GM19043 (cell line): ENCODE measurements around the gene ANTKMT.

ENCODE experiments used
- ATAC-seq: cut with Tn5 transposase; IDR thresholded peaks from one replicate; pipeline ENCODE4 v1.9.1; 2021; ENCODE audit warnings: low read depth; ENCODE audit not compliant: unreplicated experiment

Gene ANTKMT, protein sequence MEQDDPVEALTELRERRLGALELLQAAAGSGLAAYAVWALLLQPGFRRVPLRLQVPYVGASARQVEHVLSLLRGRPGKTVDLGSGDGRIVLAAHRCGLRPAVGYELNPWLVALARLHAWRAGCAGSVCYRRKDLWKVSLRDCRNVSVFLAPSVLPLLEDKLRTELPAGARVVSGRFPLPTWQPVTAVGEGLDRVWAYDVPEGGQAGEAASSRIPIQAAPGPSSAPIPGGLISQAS

DNA sequence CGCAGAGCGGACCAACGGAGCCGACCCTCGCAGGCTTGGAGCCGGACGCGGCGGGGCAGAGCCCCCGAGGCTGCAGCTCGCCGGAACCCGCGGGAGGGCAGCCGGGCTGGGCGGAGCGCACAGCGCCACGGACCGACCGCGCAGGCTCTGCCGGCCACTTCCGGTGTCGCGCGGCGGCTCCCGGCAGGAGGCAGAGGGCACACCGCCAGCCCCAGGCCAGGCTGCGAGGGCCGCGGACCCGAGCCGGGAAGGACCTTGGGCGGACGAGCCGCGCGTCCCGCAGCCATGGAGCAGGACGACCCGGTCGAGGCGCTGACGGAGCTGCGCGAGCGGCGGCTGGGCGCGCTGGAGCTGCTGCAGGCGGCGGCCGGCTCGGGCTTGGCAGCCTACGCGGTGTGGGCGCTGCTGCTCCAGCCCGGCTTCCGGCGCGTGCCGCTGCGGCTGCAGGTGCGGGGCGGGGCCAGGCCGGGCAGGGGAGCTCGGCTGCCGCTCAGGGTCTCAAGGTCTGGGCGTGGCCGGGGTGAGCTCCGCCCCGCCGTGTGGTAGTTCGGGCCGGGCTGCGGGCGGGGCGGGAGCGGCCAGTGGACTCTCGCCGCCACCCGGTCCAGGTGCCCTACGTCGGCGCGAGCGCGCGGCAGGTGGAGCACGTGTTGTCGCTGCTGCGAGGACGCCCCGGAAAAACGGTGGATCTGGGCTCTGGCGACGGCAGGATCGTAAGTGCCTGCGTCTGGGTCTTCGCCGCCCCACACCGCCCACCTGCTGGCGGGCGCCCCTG, at the start of gene ANTKMT:
Gene ANTKMT, plus strand, starts transcription at position 157 of the 775 bp plus-strand sequence. Its CDS starts 129 bp downstream, at position 286.
- ATAC-seq = no peak

DNA sequence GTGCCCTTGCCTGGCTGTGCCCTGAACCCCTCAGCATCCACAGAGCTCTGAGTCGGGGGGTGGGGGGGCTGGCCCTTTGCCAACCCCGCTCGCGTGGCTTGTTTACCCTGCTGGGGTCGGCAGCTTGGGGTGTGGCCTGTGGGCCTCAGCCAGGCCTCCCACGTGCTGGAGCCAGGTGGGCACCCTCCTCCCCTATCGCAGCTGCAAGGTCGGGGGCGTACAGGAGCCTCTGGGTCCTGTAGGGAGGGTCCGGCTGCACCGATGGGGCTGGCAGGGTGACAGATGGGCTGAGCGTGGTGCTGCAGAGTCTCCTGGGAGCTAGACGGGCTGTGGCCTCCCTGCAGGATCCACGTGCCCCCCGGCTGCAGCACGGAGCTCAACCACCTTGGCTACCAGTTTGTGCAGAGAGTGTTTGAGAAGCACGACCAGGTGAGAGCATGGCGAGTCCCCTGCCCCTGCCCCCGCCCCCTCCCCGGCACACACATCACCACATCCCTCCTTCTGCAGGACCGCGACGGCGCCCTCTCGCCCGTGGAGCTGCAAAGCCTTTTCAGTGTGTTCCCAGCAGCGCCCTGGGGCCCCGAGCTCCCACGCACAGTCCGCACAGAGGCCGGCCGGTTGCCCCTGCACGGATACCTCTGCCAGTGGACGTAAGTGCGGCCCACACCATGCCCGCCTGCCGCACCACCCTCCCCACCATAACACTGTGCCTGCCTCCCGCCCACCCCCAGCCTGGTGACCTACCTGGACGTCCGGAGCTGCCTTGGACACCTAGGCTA, 49.4 kb upstream of the ANTKMT start:
- ATAC-seq = no peak

- no peak for ATAC-seq
These were observed 48.6 kb upstream of the ANTKMT start for GRCh38 chr16:672371-672770.

GRCh38 chr16:672851-673250, 48.1 kb upstream of the ANTKMT start:
- no peak for ATAC-seq

DNA sequence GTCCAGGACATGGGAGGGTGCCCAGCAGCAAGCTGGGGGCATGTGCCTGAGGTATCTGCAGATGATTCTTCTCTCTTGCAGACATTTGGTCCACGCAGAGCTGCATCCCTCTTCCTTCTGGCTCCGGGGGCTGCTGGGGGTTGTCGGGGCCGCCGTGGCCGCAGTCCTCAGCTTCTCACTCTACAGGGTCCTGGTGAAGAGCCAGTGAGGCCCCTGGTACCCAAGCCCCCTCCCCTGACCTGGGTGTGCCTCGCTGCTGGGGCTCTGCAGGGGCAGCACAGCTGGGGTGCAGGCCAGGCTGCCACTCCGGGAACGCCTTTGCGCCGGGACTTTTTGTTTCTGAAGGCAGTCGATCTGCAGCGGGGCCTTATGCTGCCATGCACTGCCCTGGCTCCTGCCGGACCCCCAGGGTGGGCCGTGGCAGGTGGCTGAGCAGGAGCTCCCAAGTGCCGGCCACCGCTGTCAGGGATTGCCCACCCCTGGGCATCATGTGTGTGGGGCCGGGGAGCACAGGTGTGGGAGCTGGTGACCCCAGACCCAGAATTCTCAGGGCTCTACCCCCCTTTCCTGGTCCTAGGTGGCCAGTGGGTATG, 47.5 kb upstream of the ANTKMT start:
- ATAC-seq = no peak

DNA sequence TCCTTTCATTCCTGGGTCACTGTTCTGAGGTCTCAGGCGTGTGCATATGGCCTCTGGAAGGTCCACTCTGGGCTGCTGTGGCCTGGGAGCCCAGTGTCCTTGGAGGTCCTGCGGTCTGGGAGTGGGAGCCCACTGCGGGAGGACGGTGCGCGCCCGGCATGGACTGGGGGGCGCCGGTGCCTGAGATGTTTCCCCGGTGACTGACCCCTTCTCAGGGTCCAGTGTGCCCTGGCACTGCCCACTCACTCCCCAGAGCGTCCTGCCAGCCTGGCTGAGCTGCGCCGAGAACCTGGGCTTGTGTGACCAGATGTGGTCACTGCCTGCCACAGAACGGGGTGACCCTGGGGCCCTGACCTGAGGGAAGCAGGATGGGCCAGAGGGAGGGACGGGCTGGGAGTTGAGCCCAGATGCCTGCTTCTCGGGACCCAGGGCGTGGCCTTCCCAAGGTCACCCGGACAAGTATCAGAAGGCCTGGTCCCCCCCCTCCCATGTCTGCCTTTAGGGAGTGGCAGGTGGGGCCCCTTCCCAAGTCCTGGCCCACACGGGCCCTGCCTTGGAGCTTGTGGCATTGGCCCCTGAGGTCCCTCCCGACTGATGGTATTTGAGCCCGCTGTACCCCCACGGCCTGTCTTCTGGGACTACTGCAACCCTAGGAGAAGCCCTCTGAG, 46.6 kb upstream of the ANTKMT start:
- no peak for ATAC-seq

- no peak for ATAC-seq
These were observed 45.7 kb upstream of the ANTKMT start, which contains the start of gene RHBDL1 for GRCh38 chr16:674968-675883. Gene RHBDL1 (plus strand): TSS chr16:675671. CDS start chr16:675791, 120 bp downstream.

DNA sequence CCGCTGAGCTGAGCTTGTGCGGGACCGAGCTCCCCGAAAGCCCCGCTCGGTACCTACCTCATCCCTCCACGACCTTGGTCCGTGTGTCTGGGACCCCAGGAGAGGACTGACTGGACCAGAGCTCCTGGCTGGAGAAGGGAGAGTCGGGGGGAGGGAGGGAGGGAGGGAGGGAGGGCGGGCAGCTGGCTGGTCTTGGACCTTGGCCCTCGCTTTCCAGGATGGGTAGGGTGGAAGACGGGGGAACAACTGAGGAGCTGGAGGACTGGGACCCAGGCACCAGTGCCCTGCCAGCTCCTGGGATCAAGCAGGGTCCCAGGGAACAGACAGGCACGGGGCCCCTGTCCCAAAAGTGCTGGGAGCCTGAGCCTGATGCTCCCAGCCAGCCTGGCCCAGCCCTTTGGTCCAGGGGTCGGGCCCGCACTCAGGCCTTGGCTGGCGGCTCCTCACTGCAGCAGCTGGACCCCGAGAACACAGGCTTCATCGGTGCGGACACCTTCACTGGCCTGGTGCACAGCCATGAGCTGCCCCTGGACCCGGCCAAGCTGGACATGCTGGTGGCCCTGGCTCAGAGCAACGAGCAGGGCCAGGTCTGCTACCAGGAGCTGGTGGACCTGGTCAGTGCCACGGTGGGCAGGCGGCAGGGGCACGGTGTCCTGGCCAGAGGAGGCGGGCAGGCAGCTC, 44.9 kb upstream of the ANTKMT start:
- no peak for ATAC-seq

GRCh38 chr16:676565-676902, 44.4 kb upstream of the ANTKMT start:
- ATAC-seq = no peak

- ATAC-seq = no peak
These were observed 44.0 kb upstream of the ANTKMT start for GRCh38 chr16:676913-677312.

DNA sequence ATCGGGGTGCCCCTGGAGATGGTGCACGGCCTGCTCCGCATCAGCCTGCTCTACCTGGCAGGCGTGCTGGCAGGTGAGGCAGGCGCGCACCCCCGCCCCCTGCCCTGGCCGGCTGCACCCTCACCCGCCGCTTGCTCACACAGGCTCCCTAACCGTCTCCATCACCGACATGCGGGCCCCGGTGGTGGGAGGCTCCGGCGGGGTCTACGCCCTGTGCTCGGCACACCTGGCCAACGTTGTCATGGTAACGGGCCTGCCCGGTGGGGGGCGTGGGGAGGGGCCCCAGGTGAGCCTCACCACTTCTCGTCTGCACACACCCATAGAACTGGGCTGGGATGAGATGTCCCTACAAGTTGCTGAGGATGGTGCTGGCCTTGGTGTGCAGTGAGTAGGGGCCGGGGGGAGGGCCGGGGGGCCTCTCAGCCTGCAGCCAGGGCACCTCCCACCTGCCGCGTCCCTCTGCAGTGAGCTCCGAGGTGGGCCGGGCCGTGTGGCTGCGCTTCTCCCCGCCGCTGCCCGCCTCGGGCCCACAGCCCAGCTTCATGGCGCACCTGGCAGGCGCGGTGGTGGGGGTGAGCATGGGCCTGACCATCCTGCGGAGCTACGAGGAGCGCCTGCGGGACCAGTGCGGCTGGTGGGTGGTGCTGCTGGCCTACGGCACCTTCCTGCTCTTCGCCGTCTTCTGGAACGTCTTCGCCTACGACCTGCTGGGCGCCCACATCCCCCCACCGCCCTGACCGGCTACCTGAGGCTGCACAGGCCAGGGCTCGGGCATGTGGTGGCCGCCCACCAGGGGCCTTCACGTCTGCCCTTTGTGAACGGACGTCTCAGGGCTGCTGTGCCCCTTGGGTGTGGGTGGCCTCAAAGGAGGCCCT, 43.4 kb upstream of the ANTKMT start:
- ATAC-seq = no peak

- no peak for ATAC-seq
These were observed 42.6 kb upstream of the ANTKMT start for GRCh38 chr16:678209-678857.

GRCh38 chr16:678858-679813, 41.8 kb upstream of the ANTKMT start:
- no peak for ATAC-seq

DNA sequence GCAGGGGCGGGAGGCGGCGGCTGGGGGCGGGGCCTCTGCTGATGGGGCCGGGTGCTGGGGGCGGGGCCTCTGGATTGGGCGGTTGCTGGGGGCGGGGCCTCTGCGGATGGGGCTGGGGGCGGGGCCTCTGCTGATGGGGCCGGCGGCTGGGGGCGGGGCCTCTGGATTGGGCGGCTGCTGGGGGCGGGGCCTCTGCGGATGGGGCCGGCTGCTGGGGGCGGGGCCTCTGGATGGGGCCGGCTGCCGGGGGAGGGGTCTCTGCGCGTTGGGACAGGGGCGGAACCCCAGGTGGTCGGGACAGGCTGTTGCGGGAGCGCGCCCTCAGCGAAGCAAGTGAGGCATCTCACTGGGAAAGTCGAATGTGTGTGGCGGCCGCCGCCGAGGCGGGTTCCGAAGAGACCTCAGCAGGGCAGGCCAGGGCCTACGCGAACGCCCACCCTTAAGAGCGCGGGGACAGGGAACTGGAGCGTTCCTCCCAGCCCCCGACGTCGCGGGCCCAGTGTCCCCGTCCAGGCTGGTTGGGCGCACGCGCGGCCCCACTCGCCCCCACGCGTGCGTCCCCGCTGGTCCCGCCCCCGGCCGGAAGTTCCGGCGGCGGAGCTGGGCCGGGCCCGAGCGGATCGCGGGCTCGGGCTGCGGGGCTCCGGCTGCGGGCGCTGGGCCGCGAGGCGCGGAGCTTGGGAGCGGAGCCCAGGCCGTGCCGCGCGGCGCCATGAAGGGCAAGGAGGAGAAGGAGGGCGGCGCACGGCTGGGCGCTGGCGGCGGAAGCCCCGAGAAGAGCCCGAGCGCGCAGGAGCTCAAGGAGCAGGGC, 40.9 kb upstream of the ANTKMT start, which contains the start of gene STUB1:
Gene STUB1, plus strand, starts transcription at position 597 of the 811 bp plus-strand sequence. Its CDS starts 116 bp downstream, at position 713.
- peak; percentile 39 for ATAC-seq

DNA sequence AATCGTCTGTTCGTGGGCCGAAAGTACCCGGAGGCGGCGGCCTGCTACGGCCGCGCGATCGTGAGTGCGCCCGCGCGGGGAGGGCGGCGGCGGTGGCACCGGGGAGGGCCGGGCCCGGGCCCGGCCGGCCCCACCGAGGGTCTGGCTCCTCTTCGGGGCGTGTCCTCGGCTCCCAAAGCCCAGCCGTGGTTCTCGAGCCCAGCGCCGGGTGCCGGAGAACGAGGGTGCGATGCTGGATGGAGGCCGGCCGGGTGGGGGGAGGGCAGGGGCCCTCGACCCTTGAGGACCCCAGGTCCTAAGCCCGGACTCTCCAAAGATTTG, 40.4 kb upstream of the ANTKMT start:
- no peak for ATAC-seq
